Esophagus muscularis mucosa (tissue), 4 donors: Measurements from ENCODE around the gene DUS1L. TPM values are rescaled to one million over a fixed set of nuclear protein-coding genes. Genes with fewer than 3 reads are reported as not detected.

ENCODE experiments used
- DNase-seq: peaks from one replicate; pipeline ENCODE4 v3.0.0-alpha.2; 2017; ENCODE audit errors: extremely low spot score
- H3K27ac ChIP-seq, 4 donors: fragments of 200-600 bp; sonication (generic); replicated peaks in 1 of 4; 1 replicate in 3 of 4; 2 replicates in 1 of 4; pipeline ENCODE4 v1.5.1; 2016 to 2019; ENCODE audit warnings: mild to moderate bottlenecking in 1 of 4
- H3K27me3 ChIP-seq, 4 donors: fragments of 200-600 bp; sonication (generic); one replicate each; pipeline versions ENCODE4 v1.5.1 to v1.6.0; 2016 to 2019
- H3K36me3 ChIP-seq, 4 donors: fragments of 200-600 bp; sonication (generic); one replicate each; pipeline ENCODE4 v1.5.1; 2016 to 2019
- H3K4me1 ChIP-seq, 4 donors: fragments of 200-600 bp; sonication (generic); one replicate each; pipeline ENCODE4 v1.5.1; 2016 to 2019
- H3K4me3 ChIP-seq, 4 donors: fragments of 200-600 bp; sonication (generic); 1 replicate in 2 of 4; 2 replicates in 2 of 4; pipeline ENCODE4 v1.5.1; 2016 to 2019; ENCODE audit warnings: mild to moderate bottlenecking in 4 of 4, moderate library complexity in 1 of 4
- H3K9me3 ChIP-seq, 4 donors: fragments of 200-600 bp; sonication (generic); 1 replicate in 3 of 4; 2 replicates in 1 of 4; pipeline ENCODE4 v1.5.1; 2016 to 2019
- EP300 ChIP-seq: sonication (generic); formaldehyde crosslinking; IDR thresholded peaks from one replicate; pipeline ENCODE4 v1.6.1; 2017; ENCODE audit warnings: antibody characterized with exemption
- POLR2A ChIP-seq: fragments of 450-650 bp; IDR thresholded peaks from one replicate; pipeline ENCODE4 v1.6.1; 2017; ENCODE audit warnings: antibody characterized with exemption, moderate library complexity, mild to moderate bottlenecking, low read depth
- POLR2AphosphoS5 ChIP-seq, 2 donors: sonication (generic); formaldehyde crosslinking; IDR thresholded peaks; one replicate each; pipeline ENCODE4 v1.6.1; 2017; ENCODE audit warnings: antibody characterized with exemption in 2 of 2
- WGBS: methylation state at CpG from one replicate; pipeline ENCODE4 v1.1.5; 2018; 5-methylcytosine and 5-hydroxymethylcytosine counted together
- intact Hi-C: fragments of 100-400 bp; cut with DNase I; formaldehyde crosslinking; loops from one replicate; pipeline ENCODE4 v1.15.1; 2023
- total RNA-seq, 4 donors: library from RNA; depleted of rRNA; stranded (reverse); fragments of >200 nt; gene quantifications; one replicate each; pipeline versions ENCODE4 v1.1.0 to v1.2.1, GENCODE V29; 2016
- TF ChIP-seq, protein P1 (sequence below), 3 experiments: fragments of 200-600 bp in 2 of 3; fragments of 450-650 bp in 1 of 3; sonication (generic) in 2 of 3; IDR thresholded peaks; one replicate each; pipeline ENCODE4 v1.5.1; 2017 to 2019; ENCODE audit warnings: antibody characterized with exemption in 3 of 3, mild to moderate bottlenecking in 2 of 3, moderate library complexity in 1 of 3

DUS1L gene
- total RNA-seq, 4 donors from 2014 or later: 42.2 to 77.1 (median 52.6) TPM

DNA sequence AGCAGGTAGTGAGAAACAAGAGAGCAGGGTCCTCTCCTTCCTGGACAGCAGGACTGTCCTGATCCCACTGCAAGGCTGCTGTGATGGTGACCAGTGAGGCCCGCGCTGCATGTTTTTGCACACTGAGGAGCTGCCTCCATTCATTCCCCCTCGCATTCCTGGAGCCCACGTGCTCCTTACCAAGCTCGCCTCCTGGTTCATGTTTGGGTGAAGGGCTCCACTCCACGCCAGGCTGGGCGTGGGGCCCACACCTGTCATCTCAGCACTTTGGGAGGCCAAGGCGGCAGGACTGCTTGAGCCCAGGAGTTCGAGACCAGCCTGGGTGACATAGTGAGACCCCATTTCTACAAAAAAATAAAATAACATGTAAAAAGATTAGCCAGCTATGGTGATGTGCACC, 47.8 kb upstream of the DUS1L start:
- Histone ChIP-seq H3K27me3 (no peaks in the 10 kb centered on the region), H3K9me3 (no peaks in the 10 kb centered on the region), H3K36me3 (peaks cover 0 to 37% (median 20%) of the 10 kb centered on the region in 4 donors), H3K4me3 (no peak overlapping the region), H3K27ac (no peak overlapping the region), H3K4me1 (peaks cover 0 to 2% (median 0%) of the 10 kb centered on the region in 4 donors)
- TF ChIP-seq POLR2A (no peak), EP300 (no peak), POLR2AphosphoS5 (IDR thresholded peaks at IDR 0.05) (no peak)
- TF ChIP-seq, protein P1, sequence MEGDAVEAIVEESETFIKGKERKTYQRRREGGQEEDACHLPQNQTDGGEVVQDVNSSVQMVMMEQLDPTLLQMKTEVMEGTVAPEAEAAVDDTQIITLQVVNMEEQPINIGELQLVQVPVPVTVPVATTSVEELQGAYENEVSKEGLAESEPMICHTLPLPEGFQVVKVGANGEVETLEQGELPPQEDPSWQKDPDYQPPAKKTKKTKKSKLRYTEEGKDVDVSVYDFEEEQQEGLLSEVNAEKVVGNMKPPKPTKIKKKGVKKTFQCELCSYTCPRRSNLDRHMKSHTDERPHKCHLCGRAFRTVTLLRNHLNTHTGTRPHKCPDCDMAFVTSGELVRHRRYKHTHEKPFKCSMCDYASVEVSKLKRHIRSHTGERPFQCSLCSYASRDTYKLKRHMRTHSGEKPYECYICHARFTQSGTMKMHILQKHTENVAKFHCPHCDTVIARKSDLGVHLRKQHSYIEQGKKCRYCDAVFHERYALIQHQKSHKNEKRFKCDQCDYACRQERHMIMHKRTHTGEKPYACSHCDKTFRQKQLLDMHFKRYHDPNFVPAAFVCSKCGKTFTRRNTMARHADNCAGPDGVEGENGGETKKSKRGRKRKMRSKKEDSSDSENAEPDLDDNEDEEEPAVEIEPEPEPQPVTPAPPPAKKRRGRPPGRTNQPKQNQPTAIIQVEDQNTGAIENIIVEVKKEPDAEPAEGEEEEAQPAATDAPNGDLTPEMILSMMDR (IDR thresholded peaks at IDR 0.05): no peak
- DNase-seq: no peak
- intact Hi-C loops: no loop called here
- 91% methylated on average over 8 of the region's 9 CpGs for WGBS

DNA sequence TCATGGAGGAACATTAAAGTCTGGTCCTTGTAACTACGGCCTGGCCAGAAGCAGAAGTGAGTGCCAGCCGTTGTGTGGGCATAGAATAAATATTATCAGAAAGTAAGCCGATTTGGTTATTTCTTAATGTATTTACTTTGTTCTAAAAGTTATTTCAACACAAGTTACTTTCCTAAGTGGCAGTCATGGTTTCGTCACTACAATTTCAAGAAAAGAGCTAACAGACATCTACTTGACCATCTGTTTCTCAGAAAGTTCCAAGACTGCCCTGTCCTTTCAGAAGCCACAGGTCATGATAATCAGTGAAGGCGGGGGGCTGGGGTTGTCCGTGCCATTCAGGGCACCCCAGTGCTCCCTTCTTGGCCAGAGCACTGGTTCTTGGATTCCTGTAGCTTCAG, 47.3 kb upstream of the DUS1L start:
- intact Hi-C loops: no loop called here
- Histone ChIP-seq H3K27me3 (no peaks in the 10 kb centered on the region), H3K27ac (no peak overlapping the region), H3K4me1 (peaks cover 0 to 3% (median 1%) of the 10 kb centered on the region in 4 donors), H3K4me3 (no peak overlapping the region), H3K36me3 (peaks cover 0 to 37% (median 20%) of the 10 kb centered on the region in 4 donors), H3K9me3 (no peaks in the 10 kb centered on the region)
- DNase-seq: no peak
- WGBS: 89% methylated on average over 6 of the region's 6 CpGs
- TF ChIP-seq, protein P1 (IDR thresholded peaks at IDR 0.05): no peak
- TF ChIP-seq EP300 (no peak), POLR2A (no peak), POLR2AphosphoS5 (IDR thresholded peaks at IDR 0.05) (no peak)

DNA sequence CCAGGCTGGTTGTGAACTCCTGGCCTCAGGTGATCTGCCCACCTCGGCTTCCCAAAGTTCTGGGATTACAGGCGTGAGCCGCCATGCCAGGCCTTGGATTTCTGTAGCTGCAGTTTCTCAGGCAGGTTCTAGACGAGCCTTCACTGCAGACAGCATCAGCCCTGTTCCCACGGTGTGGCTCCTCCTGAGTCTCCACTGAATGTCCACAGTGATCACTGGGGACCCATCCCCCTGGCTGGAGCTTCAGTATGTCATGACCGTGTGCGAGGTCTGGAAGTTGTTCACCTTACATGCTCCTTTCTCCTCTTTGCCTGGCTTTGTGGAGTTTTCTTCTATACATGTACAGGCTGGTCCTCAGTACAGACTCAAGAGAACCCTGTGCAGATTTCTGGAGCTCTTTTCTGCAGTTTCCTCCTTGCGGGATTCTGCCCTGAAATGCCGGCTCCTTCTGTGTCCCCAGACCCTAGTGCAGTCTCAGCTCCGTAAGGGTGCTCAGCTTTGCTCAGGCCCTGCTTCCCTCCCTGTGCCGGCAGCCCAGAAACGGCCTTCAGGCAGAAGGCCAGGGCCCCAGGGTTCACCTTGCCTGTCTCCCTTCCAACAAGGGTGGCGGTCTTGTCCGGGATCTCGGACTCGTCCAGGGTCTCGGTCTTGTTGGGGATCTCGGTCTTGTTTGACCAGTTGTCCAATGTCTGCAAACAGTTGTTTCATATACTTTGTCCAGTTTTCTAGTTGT, 46.7 kb upstream of the DUS1L start:
- no peak overlapping the region for H3K4me3 ChIP-seq
- no peak overlapping the region for H3K27ac ChIP-seq
- intact Hi-C loops: no loop called here
- H3K27me3 ChIP-seq: no peaks in the 10 kb centered on the region
- H3K4me1 ChIP-seq: peaks cover 0 to 9% (median 4%) of the 10 kb centered on the region in 4 donors
- no peak for DNase-seq
- H3K36me3 ChIP-seq: peaks cover 0 to 37% (median 20%) of the 10 kb centered on the region in 4 donors
- TF ChIP-seq POLR2A (no peak), POLR2AphosphoS5 (IDR thresholded peaks at IDR 0.05) (no peak)
- TF ChIP-seq, protein P1 (IDR thresholded peaks at IDR 0.05): no peak
- H3K9me3 ChIP-seq: no peaks in the 10 kb centered on the region
- 90% methylated on average over 18 of the region's 18 CpGs for WGBS

DNA sequence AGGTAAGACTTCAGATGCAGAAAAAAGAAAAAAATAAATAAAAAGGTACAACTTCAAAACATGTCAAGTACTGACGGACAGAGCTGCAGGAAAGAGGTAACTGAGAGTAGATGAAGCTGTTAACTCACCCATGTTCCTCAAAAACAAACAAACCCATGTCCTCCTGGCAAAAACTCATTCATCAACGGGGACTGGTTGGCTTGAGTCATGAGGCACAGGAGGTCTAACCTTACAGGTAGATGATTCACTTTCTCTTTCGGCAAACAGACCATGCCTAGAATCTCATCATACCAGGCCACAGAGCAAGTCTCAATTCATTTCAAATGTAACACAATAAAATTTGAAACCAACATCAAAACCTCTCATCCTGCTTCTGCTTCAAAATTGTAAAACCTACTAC, 44.7 kb upstream of the DUS1L start:
- 87% methylated on average over 3 of the region's 3 CpGs for WGBS
- TF ChIP-seq EP300 (no peak), POLR2AphosphoS5 (IDR thresholded peaks at IDR 0.05) (no peak)
- TF ChIP-seq, protein P1 (IDR thresholded peaks at IDR 0.05): no peak
- H3K4me1 ChIP-seq: peaks cover 17 to 29% (median 23%) of the 10 kb centered on the region in 4 donors
- H3K36me3 ChIP-seq: peaks cover 0 to 37% (median 19%) of the 10 kb centered on the region in 4 donors
- no peaks in the 10 kb centered on the region for H3K27me3 ChIP-seq
- H3K4me3 ChIP-seq: no peak overlapping the region
- DNase-seq: no peak
- intact Hi-C loops: no loop called here
- H3K27ac ChIP-seq: no peak overlapping the region
- no peaks in the 10 kb centered on the region for H3K9me3 ChIP-seq
